Uterus (tissue), 2 donors: ENCODE results near the gene EFNB1.

ENCODE experiments used
- CTCF ChIP-seq, 4 experiments: fragments of 200-600 bp in 2 of 4; fragments of 450-650 bp in 2 of 4; sonication (generic) in 2 of 4; IDR thresholded peaks; one replicate each; pipeline ENCODE4 v1.5.1; 2016 to 2019; ENCODE audit warnings: antibody characterized with exemption in 4 of 4, mild to moderate bottlenecking in 2 of 4, moderate library complexity in 1 of 4
- POLR2A ChIP-seq, 2 donors: fragments of 450-650 bp; IDR thresholded peaks; one replicate each; pipeline ENCODE4 v1.6.1; 2016; ENCODE audit warnings: antibody characterized with exemption in 2 of 2, mild to moderate bottlenecking in 1 of 2, moderate library complexity in 1 of 2

GRCh38 chrX:68820476-68821110 lies 8.2 kb upstream of the EFNB1 start:
- TF ChIP-seq POLR2A (IDR thresholded peaks at IDR 0.05) (no peak), CTCF (IDR thresholded peaks at IDR 0.05) (no peak)
